Mononuclear cell (primary cell): ENCODE results near the gene CENPP. TPM values are rescaled to one million over a fixed set of nuclear protein-coding genes. Genes with fewer than 3 reads are reported as not detected.
A peak's percentile ranks its signal among the peaks of the same experiment; 100 is the strongest.

Experiments
- H3K27me3 ChIP-seq: 2 replicates; pipeline ENCODE4 v1.6.0; 2011; ENCODE audit warnings: low read length, control low read depth; ENCODE audit not compliant: insufficient read depth
- H3K4me1 ChIP-seq: 2 replicates; pipeline ENCODE4 v1.5.1; 2011; ENCODE audit warnings: mild to moderate bottlenecking, low read length, control low read depth; ENCODE audit not compliant: insufficient read depth
- H3K4me3 ChIP-seq: 2 replicates; pipeline ENCODE4 v1.5.1; 2011; ENCODE audit warnings: mild to moderate bottlenecking, low read length, moderate library complexity
- H3K9me3 ChIP-seq: 2 replicates; pipeline ENCODE4 v1.5.1; 2011; ENCODE audit warnings: low read depth, mild to moderate bottlenecking, control low read depth, low read length
- total RNA-seq: library from RNA; depleted of rRNA; stranded (reverse); fragments of >200 nt; gene quantifications from one replicate; pipeline ENCODE4 v1.2.3, GENCODE V29; 2012

The CENPP gene
- 12.5 TPM for total RNA-seq

DNA sequence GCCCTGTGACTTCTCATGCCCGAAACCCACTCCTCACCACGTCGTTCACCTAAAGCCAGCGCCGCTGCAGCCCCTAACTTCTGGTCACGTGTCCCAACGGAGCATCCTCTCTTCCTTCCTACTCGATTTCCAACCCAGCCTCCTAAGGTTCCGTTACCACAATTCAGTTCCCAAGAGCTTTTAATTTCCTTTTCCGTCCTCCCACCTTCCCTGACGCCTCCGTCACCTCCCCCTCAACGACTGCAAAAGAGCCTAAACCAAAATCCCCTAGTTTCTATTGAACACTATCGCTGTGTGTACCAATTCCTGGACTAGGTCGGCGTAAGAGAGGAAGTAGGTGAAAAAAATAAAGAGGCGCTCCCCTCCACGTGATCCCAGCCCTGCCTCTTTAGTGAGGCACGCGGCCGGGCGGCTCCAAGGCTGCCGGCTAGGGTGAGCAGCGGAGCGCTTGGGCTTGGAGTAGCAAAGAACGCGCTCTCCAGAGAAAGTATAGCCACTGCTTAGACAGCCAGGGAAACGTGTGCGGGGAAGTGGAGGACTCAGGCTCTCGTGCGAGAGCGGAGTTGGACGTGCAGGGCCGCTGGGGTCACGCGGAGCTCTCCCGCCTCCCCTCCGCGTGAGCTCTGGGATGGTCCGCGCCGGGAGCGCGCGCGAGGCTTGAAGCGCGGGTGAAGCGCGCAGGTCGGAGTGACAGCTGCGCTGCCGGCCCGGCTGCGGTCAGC lies at the start of gene CENPP, which contains the start of gene NOL8:
Gene CENPP (plus strand): TSS at position 685 of the 722 bp plus-strand sequence.
Gene NOL8 (minus strand): TSS at position 82 of the 722 bp plus-strand sequence. CDS start 1,189 bp downstream, outside the sequence.
- Histone ChIP-seq H3K4me1 (peaks cover 23% of the 10 kb centered on the region), H3K27me3 (no peaks in the 10 kb centered on the region), H3K9me3 (no peaks in the 10 kb centered on the region), H3K4me3 (peak within 1 kb of the TSS; percentile 80)

DNA sequence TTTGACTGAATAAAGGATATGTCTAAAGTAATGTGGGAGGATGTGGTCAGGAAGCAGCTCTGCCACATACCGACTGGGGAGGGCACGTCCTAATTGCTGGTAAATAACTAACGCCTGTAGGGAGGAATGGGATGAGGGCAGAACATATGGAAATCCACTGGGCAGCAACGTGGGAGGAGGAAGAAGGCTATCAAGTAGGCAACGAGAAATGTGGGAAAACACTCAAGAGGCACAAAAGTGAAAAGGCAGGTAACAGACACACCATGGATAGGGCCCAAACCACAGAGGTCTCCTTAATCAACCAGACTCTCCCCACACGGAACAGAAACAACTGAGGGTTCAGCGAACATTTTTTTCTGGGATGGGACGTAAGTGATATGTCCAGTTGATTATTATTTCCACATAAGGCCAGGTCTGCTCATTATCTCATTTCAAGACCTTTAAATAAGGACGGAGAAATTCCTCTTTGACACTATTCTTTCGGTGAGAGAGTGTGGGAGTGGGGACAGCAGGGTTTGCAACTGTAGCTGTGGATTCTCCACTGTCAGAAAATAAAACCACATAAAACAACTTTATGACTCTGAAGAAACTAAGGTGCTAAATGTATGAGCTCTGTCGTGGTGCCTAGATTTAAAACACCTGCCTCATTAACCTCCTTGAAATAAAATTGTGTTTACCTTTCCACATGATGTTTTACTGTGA lies 49.3 kb upstream of the CENPP start:
- Histone ChIP-seq H3K27me3 (no peaks in the 10 kb centered on the region), H3K4me1 (peaks cover 9% of the 10 kb centered on the region), H3K4me3 (no peak overlapping the region), H3K9me3 (no peaks in the 10 kb centered on the region)

DNA sequence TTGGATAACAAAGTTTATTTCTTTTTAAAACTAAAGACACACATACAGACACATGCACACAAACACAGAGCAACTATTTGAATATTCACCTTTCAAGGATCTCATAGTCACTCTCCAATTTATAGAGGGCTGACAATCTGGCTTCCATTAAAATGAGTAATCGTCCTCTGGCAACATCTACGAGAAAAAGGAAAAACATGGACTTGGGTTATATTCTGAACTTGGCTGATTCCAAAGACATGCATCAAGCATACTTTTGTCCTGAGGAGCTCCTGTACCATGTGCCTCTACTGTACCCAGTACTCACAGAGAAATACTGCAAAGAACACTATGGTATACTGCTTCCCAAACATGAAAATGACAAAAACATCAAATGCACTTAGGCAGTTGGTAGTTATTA lies 47.6 kb upstream of the CENPP start:
- Histone ChIP-seq H3K4me3 (no peak overlapping the region), H3K27me3 (no peaks in the 10 kb centered on the region), H3K4me1 (peaks cover 9% of the 10 kb centered on the region), H3K9me3 (no peaks in the 10 kb centered on the region)

DNA sequence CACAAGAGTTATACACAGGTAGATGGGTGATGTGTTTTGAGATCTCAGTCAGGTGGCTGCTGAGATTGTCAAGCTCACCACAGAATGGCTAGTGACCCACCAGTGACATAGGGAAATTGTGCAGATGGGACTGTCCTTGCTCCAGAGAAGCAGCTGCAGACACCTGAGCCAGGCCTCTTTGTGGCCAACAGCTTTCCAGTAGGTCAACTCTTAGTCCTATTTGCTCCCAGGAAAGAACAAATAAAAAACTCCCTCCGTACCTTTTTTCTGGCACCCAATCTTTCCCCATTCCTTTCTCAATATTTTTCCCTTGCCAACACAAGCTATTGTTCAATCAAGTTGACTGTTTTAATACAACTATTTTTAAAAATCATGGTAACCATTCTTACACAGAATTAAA lies 46.5 kb upstream of the CENPP start:
- no peak overlapping the region for H3K4me3 ChIP-seq

DNA sequence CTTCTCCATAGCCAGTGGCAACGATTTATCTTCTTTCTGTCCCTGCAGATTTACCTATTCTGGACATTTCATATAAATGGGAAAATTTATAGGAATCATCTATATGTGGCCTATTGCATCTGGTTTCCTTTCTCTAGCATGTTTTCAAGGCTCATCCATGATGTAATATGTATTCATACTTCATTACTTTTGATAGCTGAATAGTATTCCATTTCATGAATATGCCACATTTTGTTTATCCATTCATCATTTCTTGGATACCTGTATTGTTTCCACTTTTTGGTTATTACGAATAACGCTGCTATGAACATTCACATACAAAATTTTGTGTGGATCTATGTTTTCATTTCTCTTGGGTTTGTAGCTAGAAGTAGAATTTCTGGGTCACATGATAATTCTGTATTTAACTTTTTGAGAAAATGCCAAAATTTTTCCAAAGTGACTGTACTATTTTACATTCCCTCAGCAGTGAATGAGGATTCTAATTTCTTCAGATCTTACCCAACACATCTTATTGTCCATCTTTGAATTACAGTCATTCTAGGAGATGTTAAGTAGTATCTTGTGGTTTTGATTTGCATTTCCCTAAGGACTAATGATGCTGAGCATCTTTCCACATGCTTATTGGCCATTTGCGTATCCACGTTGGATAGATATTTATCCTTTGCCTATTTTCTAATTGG lies 35.9 kb upstream of the CENPP start:
- Histone ChIP-seq H3K9me3 (no peaks in the 10 kb centered on the region), H3K27me3 (no peaks in the 10 kb centered on the region), H3K4me3 (no peak overlapping the region), H3K4me1 (peaks cover 24% of the 10 kb centered on the region)

More for the DNA sequence above, 46.5 kb upstream of the CENPP start:
- Histone ChIP-seq H3K27me3 (no peaks in the 10 kb centered on the region), H3K4me1 (peaks cover 9% of the 10 kb centered on the region), H3K9me3 (no peaks in the 10 kb centered on the region)

DNA sequence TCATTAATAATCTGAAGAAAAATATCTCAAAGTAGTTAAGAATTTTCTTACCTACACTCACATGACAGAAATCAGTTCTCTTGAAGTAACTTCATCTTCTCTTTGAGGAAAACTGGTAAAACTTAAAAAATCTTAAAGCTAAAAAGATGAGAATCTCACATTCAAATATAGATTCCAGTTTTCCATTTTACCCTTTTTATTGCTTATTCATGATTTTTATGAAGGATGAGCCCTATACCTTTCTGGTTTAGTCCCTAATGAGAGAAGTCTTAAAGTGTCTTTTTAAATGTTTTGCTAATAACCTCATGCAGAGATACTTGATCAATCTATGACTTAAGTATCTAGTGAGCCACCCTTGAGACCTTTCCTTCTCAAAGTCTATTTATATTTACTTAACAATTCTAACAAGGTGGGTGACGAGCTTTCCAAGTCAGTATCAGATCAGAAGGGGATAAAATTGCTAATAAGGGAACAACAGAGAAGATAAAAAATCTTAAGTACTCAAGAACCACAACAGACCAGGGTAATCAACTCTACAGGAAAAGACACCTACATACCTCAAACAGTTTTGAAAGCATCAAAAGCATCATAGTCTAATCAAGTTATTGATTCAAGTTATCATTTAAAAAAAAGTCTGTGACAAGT lies 34.8 kb upstream of the CENPP start:
- Histone ChIP-seq H3K27me3 (no peaks in the 10 kb centered on the region), H3K4me1 (peaks cover 25% of the 10 kb centered on the region), H3K9me3 (no peaks in the 10 kb centered on the region), H3K4me3 (no peak overlapping the region)

DNA sequence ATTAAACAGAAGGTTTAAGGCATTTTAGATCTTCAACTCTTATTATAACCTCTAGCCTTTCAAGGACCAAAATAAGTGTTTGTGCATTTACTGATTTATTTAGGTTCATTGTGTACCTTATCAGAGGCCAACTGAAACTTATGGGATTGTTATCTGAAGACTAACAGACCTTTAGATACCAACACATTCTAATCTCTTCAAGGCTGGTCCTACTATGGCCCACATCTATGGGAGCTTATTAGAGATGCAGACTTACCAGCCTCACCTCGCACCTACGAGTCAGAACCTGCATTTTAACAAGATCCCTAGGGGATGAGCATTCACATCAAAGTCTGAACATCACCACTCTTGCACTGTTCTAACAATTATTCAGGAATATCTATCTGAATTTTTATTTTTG lies 34.2 kb upstream of the CENPP start:
- Histone ChIP-seq H3K9me3 (no peaks in the 10 kb centered on the region), H3K27me3 (no peaks in the 10 kb centered on the region), H3K4me3 (no peak overlapping the region), H3K4me1 (peaks cover 25% of the 10 kb centered on the region)

DNA sequence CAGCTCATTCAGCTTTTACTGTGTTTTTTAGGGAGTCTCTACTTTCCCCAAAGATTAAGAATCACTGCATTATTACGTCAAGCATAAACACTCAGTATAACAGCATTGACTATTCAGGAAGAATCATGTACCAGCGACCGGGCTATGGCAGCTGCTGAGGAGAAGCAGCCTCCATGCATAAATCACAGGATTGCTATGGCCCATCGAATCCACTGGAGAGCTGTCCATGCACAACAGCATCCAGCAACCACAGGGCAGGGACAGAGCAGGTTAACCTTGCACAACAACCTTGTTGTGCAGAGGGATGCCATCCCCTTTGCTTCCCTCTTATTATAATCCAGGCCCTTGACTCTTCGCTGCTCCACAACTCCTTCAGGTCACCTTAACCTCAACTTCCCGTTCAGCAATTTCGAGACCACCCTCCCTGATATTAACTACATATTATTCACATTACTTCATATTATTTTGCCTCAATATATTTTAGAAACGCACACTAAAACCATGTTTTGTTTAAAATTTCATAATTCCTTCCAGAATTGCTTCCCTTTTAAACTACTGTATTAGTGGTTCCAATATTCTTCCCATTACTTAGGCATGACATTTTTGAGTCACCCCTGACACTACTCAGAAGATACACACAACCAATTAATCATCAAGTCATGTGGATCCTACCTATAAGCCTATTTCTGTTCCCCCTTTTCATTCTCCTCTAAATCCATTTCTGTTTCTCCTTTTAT lies 33.2 kb upstream of the CENPP start:
- Histone ChIP-seq H3K4me1 (peaks cover 25% of the 10 kb centered on the region), H3K27me3 (no peaks in the 10 kb centered on the region), H3K9me3 (no peaks in the 10 kb centered on the region), H3K4me3 (peak overlapping the region; percentile 85)

DNA sequence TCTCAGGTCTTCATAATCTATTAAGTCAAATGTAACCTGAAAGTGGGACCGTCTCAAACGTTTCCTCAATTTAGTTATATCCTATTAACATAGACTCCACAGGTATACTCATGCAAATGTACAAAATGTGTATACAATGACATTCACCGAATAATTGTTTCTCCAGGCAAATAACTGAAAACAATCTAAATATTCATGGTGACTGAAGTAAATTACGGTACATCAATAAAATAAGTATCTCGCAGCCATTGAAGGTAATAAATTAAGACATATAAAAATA lies 32.7 kb upstream of the CENPP start:
- H3K4me3 ChIP-seq, result peak overlapping the region; percentile 85

DNA sequence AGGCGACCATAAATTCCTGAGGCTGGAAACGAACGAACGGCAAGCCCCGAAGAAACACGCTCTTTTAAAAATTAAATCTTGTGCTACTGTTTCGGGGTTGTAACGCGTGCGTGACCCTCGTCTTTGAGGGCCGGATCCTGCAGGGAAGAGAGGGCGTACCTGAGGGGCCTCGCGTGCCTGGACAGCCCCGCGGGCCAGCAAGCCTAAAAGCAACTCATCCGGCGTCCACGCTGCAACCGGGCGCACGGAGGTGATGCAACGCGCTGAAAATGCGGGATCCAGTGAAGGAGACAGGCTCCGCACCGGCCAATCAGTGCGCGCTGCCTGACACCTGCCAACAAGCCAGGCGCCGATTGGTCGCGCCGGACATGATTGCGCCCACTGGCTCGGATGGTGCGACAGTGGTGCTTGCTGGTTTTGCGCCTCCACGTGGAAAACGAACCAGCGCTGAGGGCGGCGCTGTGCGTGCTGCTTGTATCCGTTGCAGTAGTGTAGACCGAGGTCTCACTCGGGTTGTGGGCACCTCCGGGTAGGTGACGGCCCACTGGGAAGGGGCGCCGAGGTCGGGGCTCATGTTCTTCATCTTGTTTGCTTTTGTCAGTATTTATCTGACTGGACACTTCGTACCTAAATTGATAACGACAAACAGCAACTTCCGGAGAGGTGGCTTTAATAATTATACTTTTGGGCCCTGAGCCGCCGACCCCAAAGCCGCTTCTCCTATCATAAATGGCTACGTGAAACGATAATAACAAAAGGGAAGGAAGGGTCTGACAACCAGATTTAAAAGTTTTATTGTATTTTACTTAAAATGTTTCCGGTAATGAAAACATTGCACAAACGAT lies 32.1 kb upstream of the CENPP start, which contains the start of gene IARS1:
Gene IARS1 (minus strand): TSS at position 246 of the 845 bp plus-strand sequence. CDS start 4,278 bp downstream, outside the sequence.
- H3K4me1 ChIP-seq, result peaks cover 25% of the 10 kb centered on the region
- H3K4me3 ChIP-seq, result peak within 1 kb of the TSS; percentile 85
- no peaks in the 10 kb centered on the region for H3K27me3 ChIP-seq
- no peaks in the 10 kb centered on the region for H3K9me3 ChIP-seq

More for the DNA sequence above, 32.7 kb upstream of the CENPP start:
- Histone ChIP-seq H3K4me1 (peaks cover 25% of the 10 kb centered on the region), H3K9me3 (no peaks in the 10 kb centered on the region), H3K27me3 (no peaks in the 10 kb centered on the region)

DNA sequence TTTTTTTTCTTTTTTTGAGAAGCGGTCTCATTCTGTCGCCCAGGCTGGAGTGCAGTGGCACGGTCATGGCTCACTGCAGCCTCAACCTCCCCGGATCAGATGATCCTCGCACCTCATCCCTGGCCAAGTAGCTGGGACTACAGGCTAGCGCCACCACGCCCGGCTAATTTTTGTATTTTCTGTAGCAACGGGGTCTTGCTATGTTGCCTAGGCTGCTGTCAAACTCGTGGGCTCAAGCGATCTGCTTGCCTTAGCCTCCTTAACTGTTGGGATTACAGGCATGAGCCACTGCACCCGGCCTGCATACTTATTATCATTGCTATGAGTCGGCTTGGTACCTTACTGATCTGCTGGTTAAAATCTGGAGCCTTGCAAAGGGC lies 31.5 kb upstream of the CENPP start:
- Histone ChIP-seq H3K9me3 (no peaks in the 10 kb centered on the region), H3K4me3 (peak overlapping the region; percentile 85), H3K4me1 (peaks cover 25% of the 10 kb centered on the region), H3K27me3 (no peaks in the 10 kb centered on the region)

DNA sequence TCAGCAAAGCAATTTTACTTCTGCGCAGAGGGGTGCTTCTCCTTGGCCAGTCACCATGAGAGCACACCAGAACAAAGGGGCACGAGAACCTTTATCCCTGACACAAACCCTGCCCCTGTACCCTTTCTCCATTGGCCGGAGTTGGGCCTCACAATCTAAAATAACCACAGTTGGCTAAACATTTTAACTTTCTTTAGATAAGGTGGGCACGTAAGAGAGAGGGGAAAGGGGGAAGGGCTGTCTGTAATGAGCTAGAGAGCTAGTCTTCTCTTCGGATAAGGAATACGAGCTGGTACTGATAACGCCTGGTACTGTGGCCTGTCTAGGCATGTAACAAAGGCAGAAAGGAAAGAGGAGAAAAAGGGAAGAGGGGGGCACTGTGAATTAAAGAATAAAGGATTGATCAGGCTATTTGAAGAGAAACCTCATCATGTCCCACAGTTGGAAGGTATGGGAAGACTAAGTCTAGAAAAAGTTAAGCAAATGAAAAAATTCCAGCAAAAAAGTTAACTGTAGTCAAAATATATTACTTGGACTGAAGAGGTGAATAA lies 30.4 kb upstream of the CENPP start:
- Histone ChIP-seq H3K4me1 (peaks cover 25% of the 10 kb centered on the region), H3K27me3 (no peaks in the 10 kb centered on the region), H3K4me3 (no peak overlapping the region), H3K9me3 (no peaks in the 10 kb centered on the region)

DNA sequence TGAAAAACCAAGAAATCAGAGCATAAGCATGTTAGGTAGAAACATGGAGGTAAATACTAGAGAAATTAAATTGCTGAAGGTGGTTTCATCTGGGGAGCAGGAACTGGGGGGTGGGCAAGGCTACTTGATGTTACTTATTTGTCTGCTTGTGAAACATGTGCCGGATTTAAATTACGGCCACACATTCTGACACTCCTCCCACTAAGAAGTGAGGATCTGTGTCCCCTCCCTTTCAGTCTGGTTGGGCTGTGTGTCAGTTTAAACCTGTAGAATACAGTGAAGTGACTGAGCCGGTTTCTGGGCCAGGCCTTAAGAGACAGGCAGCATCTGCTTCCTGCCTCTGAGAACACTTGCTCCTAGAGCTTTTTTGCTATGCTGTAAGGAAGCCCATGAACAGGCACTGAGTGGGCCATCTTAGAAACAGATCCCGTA lies 29.9 kb upstream of the CENPP start:
- Histone ChIP-seq H3K9me3 (no peaks in the 10 kb centered on the region), H3K27me3 (no peaks in the 10 kb centered on the region), H3K4me3 (no peak overlapping the region), H3K4me1 (peaks cover 25% of the 10 kb centered on the region)
